GM08714 (cell line): ENCODE results near the gene TFAP2D.

ENCODE experiments used
- H3K4me3 ChIP-seq: fragments of 200-500 bp; sonication (Bioruptor generic); 2 replicates; pipeline ENCODE4 v1.5.1; 2014; ENCODE audit warnings: mild to moderate bottlenecking, low read length, inconsistent platforms
- ZNF274 ChIP-seq: IDR thresholded peaks from 2 replicates; pipeline ENCODE4 v1.6.1; 2012; ENCODE audit warnings: mild to moderate bottlenecking, low read depth, low read length

TFAP2D gene

GRCh38 chr6:50780382-50780781, 67.1 kb downstream of the TFAP2D start:
- TF ChIP-seq ZNF274: no peak
- H3K4me3 ChIP-seq: no peak overlapping the region

DNA sequence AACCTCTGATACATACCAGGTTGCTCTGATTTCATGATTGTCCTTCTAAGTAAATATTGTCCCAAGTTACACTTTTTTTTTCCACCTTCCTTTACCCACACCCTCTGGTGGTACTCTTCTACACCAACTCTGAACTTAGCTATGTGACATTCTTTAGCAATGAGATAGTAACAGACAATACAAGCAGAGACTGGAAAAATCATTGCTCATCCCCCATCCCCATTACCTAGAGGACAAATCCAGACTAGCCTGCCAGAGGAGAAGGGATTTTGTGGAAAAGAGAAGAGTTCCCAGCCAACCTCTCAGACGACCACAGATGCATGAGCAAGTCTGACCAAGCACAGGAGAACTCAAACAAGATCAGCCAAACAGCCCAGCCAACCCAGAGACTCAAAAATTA, 72.6 kb downstream of the TFAP2D start:
- no peak overlapping the region for H3K4me3 ChIP-seq
- no peak for TF ChIP-seq ZNF274

- no peak overlapping the region for H3K4me3 ChIP-seq
- TF ChIP-seq ZNF274: no peak
Observed at GRCh38 chr6:50791900-50792508, 78.7 kb downstream of the TFAP2D start.

- TF ChIP-seq ZNF274: no peak
- no peak overlapping the region for H3K4me3 ChIP-seq
Observed at GRCh38 chr6:50792771-50793170, 79.4 kb downstream of the TFAP2D start.

- TF ChIP-seq ZNF274: no peak
- H3K4me3 ChIP-seq: no peak overlapping the region
Observed at GRCh38 chr6:50795574-50795973, 82.2 kb downstream of the TFAP2D start.

- TF ChIP-seq ZNF274: no peak
- no peak overlapping the region for H3K4me3 ChIP-seq
Observed at GRCh38 chr6:50804283-50804682, 91.0 kb downstream of the TFAP2D start.

DNA sequence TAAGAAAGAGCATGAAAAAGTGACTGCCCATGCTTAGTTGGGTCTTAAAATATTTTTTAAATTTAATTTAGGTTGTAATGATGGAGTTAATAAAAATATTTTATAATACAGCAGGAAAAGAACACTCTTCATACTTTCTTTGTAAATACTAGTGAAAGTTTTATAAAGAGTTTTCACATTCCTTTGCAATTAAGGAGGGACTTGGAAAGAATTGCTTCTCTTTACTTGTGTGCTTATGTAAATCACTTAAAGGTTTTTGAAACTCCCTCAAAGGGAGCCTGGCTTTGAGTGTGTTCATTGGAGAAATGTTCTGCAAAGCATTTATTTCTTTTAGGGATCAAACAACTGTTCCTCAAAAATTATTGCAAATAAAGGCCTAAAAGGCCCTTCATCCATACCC, 93.7 kb downstream of the TFAP2D start:
- no peak for TF ChIP-seq ZNF274
- no peak overlapping the region for H3K4me3 ChIP-seq

- no peak for TF ChIP-seq ZNF274
- H3K4me3 ChIP-seq: peak overlapping the region; percentile 65
Observed at GRCh38 chr6:50815436-50816114, 102.2 kb downstream of the TFAP2D start.

DNA sequence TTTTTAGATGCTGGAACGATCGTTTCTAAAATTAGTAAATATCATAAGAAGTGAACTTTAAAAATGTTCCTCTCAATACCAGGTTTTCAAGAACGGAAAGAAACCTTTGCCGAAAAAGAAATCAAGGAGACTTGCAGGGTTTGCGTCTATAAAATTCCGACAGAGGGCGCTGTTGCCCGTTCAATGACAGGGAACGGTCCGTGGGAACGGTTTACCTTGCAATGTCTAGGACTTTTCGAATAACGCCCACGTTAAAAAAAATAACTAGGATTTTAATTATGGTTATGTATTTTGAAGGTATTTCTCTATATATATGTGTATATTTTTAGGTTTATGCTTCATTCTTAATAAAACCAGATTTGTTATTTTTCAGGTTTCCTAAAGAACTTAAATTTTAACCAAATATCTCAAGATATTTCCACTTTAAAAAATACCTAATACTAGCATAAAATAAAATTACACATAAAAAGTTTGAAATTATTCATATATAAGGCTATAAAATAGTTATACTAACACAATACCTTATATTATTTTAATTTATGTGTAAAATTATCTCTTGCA, 102.9 kb downstream of the TFAP2D start:
- H3K4me3 ChIP-seq: peak overlapping the region; percentile 65
- no peak for TF ChIP-seq ZNF274

DNA sequence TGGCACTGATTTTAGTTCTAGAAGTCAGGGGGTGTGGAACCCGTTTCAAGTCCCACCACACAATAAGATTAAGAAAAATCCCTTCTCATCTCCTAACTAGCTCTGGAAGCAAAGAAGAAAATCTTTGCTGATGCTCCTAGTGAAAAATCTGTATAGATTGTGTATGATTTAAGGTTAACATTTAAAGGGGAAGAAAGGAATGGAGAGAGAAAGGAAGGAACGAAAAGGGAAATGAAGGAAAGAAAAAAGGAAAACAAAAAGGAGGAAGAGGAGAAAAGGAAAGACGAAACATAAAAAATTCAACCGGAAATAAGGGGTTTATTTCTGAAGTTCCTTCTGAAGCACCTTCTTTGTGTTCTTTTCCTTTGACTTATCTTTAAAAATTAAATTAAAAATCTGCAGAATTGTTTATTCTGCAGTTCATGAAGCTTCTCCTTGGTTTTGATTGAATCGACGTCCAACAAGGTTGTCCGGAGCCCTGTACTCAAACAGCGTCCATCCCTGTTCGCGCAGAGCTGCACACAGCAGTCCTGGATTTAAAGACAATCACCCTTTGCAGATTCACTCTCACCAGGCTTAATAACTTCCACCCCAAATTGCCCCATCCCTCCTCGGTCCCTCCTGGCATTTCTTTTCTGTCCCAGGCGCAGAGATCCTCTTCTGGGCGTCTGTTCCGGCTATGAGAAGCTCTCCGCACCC, 103.8 kb downstream of the TFAP2D start:
- no peak overlapping the region for H3K4me3 ChIP-seq
- no peak for TF ChIP-seq ZNF274

DNA sequence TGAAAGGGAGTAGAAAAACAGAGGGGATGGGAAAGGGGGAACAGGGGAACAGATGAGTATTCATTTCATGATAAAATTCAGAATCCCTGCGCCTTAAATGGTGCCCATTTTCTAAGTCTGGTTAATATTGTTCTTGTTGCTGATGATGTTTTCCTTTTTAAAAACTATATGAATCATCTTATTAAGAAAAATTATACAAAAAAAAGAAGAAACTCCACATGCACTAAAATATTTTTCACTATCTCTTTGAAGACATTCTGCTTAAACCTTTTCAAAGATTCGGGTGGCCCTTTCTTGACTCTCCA, 104.3 kb downstream of the TFAP2D start:
- no peak overlapping the region for H3K4me3 ChIP-seq
- no peak for TF ChIP-seq ZNF274

- H3K4me3 ChIP-seq: no peak overlapping the region
- no peak for TF ChIP-seq ZNF274
Observed at GRCh38 chr6:50818020-50818419, 104.7 kb downstream of the TFAP2D start.

DNA sequence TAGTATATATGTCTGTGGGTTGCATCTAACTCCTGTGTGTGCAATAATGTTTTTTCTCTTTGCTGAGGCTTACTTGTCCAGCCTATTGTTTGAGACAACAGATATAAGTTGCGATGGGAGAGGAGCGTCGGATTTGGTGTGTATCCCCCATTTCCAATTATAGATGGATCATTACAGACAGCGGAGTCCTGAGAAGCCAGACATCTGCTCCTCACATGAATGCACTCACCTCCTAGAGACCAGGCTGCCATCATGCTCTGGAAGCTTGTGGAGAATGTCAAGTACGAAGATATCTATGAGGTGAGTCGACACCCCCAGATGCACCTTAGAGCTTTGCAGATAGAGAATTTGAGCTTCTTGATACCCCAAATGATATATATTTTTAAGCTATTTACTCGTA, 105.3 kb downstream of the TFAP2D start, which contains the start of gene TFAP2B:
Gene TFAP2B, plus strand, starts transcription at position 199 of the 400 bp plus-strand sequence. Its CDS starts 21 bp downstream, at position 220.
- H3K4me3 ChIP-seq: peak within 1 kb of the TSS; percentile 29; the same call in 1 of the 2 replicates
- no peak for TF ChIP-seq ZNF274

DNA sequence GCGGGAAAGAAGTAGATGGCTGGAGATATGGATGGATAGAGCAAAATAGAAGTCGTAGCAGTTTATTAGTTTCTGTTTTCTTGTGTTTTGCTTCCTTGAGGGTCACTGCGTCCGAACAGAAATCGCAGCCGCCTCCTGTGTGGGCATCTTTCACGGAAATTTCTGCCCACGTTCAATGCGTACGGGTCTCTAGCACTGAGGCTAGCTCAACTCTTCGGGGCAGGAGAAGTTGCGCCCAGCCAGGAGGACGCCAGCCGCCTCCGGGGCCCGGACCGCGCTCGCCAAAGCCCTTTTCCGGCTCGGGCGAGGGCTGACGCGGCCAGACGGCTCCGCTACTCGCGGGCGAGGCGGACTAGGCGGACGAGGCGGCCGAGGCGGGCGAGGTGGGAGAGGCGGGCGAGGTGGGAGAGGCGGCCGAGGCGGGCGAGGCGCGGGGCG, 106.2 kb downstream of the TFAP2D start:
- peak overlapping the region; percentile 29; the same call in 1 of the 2 replicates for H3K4me3 ChIP-seq
- no peak for TF ChIP-seq ZNF274
